ENCODE results near the gene LONRF2. TPM values are rescaled to one million over a fixed set of nuclear protein-coding genes. Genes with fewer than 3 reads are reported as not detected.

The LONRF2 gene
- total and polyA plus RNA-seq, 5 donors = 5.0 to 19.6 (median 14.3) TPM

DNA sequence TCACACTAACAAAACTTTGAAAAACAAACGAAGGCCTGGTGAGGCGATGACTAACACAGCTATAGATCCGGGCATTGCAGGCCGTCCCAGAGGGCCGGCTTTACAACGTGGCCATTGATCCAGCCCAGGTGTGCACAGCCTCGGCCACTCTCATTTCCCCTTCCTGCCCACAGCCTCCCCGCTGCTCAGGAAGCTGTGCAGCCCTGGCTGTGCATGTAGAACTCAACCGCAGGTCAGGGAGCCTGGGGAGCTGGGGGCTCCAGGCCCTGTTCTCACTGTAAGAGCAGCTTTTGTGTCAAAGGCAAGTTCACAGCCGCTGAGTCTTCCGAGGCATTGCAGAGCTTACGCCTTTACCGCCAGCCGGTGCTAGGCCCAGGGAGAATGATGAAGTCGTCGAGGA, 87.2 kb downstream of the LONRF2 start:
- WGBS = 72% methylated on average over 16 of the region's 16 CpGs
- Histone ChIP-seq H3K4me3 (ENCODE audit: low read length) (no peak overlapping the region), H3K27me3 (ENCODE audit: control insufficient read depth, insufficient read depth) (no peaks in the 10 kb centered on the region), H3K4me1 (ENCODE audit: control insufficient read depth, insufficient read depth, low read length) (no peaks in the 10 kb centered on the region), H3K9me3 (ENCODE audit: control insufficient read depth, low read length) (no peaks in the 10 kb centered on the region), H3K27ac (ENCODE audit: low read length) (no peak overlapping the region)
- DNase-seq = no peak
- intact Hi-C loops (cut with DNase I) = no loop called here
- ATAC-seq = no peak

GRCh38 chr2:100234141-100234540, 88.2 kb downstream of the LONRF2 start:
- Histone ChIP-seq H3K4me3 (ENCODE audit: low read length) (no peak overlapping the region), H3K9me3 (ENCODE audit: control insufficient read depth, low read length) (no peaks in the 10 kb centered on the region), H3K27me3 (ENCODE audit: control insufficient read depth, insufficient read depth) (no peaks in the 10 kb centered on the region), H3K4me1 (ENCODE audit: control insufficient read depth, insufficient read depth, low read length) (no peaks in the 10 kb centered on the region), H3K27ac (ENCODE audit: low read length) (no peak overlapping the region)
- ATAC-seq (no peak), DNase-seq (no peak)
- 64% methylated on average over 4 of the region's 4 CpGs for WGBS
- intact Hi-C loops (cut with DNase I) = no loop called here

GRCh38 chr2:100233061-100233460, 89.2 kb downstream of the LONRF2 start:
- Histone ChIP-seq H3K27me3 (ENCODE audit: control insufficient read depth, insufficient read depth) (no peaks in the 10 kb centered on the region), H3K9me3 (ENCODE audit: control insufficient read depth, low read length) (no peaks in the 10 kb centered on the region), H3K27ac (ENCODE audit: low read length) (no peak overlapping the region), H3K4me1 (ENCODE audit: control insufficient read depth, insufficient read depth, low read length) (no peaks in the 10 kb centered on the region), H3K4me3 (ENCODE audit: low read length) (no peak overlapping the region)
- no peak for DNase-seq
- no peak for ATAC-seq
- intact Hi-C loops (cut with DNase I) = no loop called here
- 78% methylated on average over 2 of the region's 2 CpGs for WGBS

DNA sequence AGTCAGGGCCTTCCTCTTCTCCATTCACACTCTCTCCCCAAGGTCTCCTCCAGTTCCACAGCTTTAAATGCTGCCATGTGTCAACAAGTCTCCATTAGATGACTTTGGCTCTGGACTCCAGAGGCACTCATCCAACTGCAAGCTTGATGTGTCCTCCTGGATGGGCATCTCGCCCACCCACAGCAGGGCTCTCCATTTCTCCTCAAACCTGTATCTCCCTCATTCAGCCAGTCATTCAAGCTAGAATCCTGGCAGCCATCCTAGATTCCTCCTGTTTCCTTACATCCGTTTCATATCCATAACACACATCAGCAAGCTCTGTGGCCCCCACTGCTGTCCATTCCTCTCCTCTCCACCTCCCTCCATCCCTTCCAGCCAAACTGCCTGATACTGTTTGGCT, 91.5 kb downstream of the LONRF2 start:
- intact Hi-C loops (cut with DNase I) = no loop called here
- no peak overlapping the region for H3K27ac ChIP-seq (ENCODE audit: low read length)
- ATAC-seq (no peak), DNase-seq (no peak)
- 50% methylated on average over 2 of the region's 2 CpGs for WGBS
- no peak overlapping the region for H3K4me3 ChIP-seq (ENCODE audit: low read length)
- no peaks in the 10 kb centered on the region for H3K9me3 ChIP-seq (ENCODE audit: control insufficient read depth, low read length)
- no peaks in the 10 kb centered on the region for H3K4me1 ChIP-seq (ENCODE audit: control insufficient read depth, insufficient read depth, low read length)
- H3K27me3 ChIP-seq (ENCODE audit: control insufficient read depth, insufficient read depth) = no peaks in the 10 kb centered on the region

DNA sequence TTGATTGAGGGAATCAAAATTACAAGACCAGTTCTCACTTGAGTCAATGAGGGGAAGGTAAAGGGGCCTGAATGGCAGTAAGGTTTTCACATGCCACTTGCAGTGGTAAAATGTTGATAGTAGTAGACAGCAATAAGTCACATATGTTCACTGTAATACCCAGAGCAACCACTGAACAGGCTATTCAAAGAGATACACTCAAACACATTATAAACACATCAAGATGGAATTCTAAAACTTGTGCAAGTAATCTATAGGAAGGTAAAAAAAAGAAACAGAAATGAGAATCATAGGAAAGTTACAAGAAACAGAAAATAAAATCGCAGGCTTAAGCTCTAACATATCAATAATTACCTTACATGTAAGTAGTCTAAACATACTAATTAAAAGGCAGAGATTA, 93.3 kb downstream of the LONRF2 start:
- WGBS = 97% methylated on average over 1 of the region's 1 CpG
- DNase-seq (no peak), ATAC-seq (no peak)
- H3K27ac ChIP-seq (ENCODE audit: low read length) = no peak overlapping the region
- no peaks in the 10 kb centered on the region for H3K9me3 ChIP-seq (ENCODE audit: control insufficient read depth, low read length)
- no peaks in the 10 kb centered on the region for H3K4me1 ChIP-seq (ENCODE audit: control insufficient read depth, insufficient read depth, low read length)
- intact Hi-C loops (cut with DNase I) = no loop called here
- H3K4me3 ChIP-seq (ENCODE audit: low read length) = no peak overlapping the region
- no peaks in the 10 kb centered on the region for H3K27me3 ChIP-seq (ENCODE audit: control insufficient read depth, insufficient read depth)

- DNase-seq (no peak), ATAC-seq (no peak)
- 86% methylated on average over 3 of the region's 3 CpGs for WGBS
- Histone ChIP-seq H3K4me1 (ENCODE audit: control insufficient read depth, insufficient read depth, low read length) (no peaks in the 10 kb centered on the region), H3K9me3 (ENCODE audit: control insufficient read depth, low read length) (no peaks in the 10 kb centered on the region), H3K27ac (ENCODE audit: low read length) (no peak overlapping the region), H3K4me3 (ENCODE audit: low read length) (no peak overlapping the region), H3K27me3 (ENCODE audit: control insufficient read depth, insufficient read depth) (no peaks in the 10 kb centered on the region)
- intact Hi-C loops (cut with DNase I) = no loop called here
These were observed 93.9 kb downstream of the LONRF2 start for GRCh38 chr2:100228415-100228814.

- no peak overlapping the region for H3K27ac ChIP-seq (ENCODE audit: low read length)
- no peaks in the 10 kb centered on the region for H3K4me1 ChIP-seq (ENCODE audit: control insufficient read depth, insufficient read depth, low read length)
- no peaks in the 10 kb centered on the region for H3K9me3 ChIP-seq (ENCODE audit: control insufficient read depth, low read length)
- no peak overlapping the region for H3K4me3 ChIP-seq (ENCODE audit: low read length)
- DNase-seq (no peak), ATAC-seq (no peak)
- 47% methylated on average over 3 of the region's 3 CpGs for WGBS
- H3K27me3 ChIP-seq (ENCODE audit: control insufficient read depth, insufficient read depth) = no peaks in the 10 kb centered on the region
- intact Hi-C loops (cut with DNase I) = no loop called here
These were observed 97.2 kb downstream of the LONRF2 start for GRCh38 chr2:100224988-100225710.

DNA sequence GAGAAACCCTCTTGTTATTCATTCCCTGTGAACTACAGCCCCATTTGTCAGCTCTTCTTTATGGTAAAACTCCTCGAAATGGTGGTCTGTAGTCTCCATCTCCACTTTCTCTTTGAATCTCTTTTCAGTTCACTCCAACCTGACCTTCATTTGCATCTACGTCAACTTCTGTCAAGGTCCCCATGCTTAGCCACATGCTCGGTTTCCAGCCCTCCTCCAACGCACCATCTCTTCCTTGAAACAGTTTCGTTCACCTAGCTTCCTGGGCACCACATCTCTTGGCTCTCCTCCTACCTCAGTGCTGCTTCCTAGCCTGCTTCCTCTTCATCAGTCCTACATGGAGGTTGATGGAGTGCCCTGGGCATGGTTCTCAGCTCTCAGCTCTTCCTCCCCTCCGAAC, 98.8 kb downstream of the LONRF2 start:
- no peaks in the 10 kb centered on the region for H3K9me3 ChIP-seq (ENCODE audit: control insufficient read depth, low read length)
- ATAC-seq = no peak
- WGBS = 93% methylated on average over 6 of the region's 6 CpGs

More for the DNA sequence above, 98.8 kb downstream of the LONRF2 start:
- no peaks in the 10 kb centered on the region for H3K4me1 ChIP-seq (ENCODE audit: control insufficient read depth, insufficient read depth, low read length)
- H3K27me3 ChIP-seq (ENCODE audit: control insufficient read depth, insufficient read depth) = no peaks in the 10 kb centered on the region
- no peak overlapping the region for H3K27ac ChIP-seq (ENCODE audit: low read length)
- DNase-seq = no peak
- H3K4me3 ChIP-seq (ENCODE audit: low read length) = no peak overlapping the region
- intact Hi-C loops (cut with DNase I) = no loop called here

Other genes with a start within 250 kb of the LONRF2 start
- 10 to 100 TPM; 16.7 to 22.0 (median 17.8) TPM for gene AFF3, start 179.9 kb downstream of the LONRF2 start, total RNA-seq
- 4.0 TPM for gene AFF3, start 179.9 kb downstream of the LONRF2 start, polyA plus RNA-seq
- gene CHST10, start 95.2 kb upstream of the LONRF2 start, total RNA-seq = 10 to 100 TPM; 12.3 to 25.7 (median 23.0) TPM
- 15.6 TPM for gene CHST10, start 95.2 kb upstream of the LONRF2 start, polyA plus RNA-seq
- gene NMS, start 148.0 kb upstream of the LONRF2 start, total RNA-seq = not detected
- not detected for gene NMS, start 148.0 kb upstream of the LONRF2 start, polyA plus RNA-seq
- 10 to 100 TPM; 20.6 to 29.1 (median 26.6) TPM for gene PDCL3, start 240.5 kb upstream of the LONRF2 start, total RNA-seq
- gene PDCL3, start 240.5 kb upstream of the LONRF2 start, polyA plus RNA-seq = 41.6 TPM